NCI-H345 (cell line): ENCODE results near the gene KLHDC4.
"Not testable (repeated sequence)": the region's sequence is repeated elsewhere in the genome, so short reads cannot be mapped to it uniquely, and the experiment has no call there.

Source experiments
- DNase-seq: peaks from one replicate; lab custom pipeline; 2025; lab: John Stamatoyannopoulos, UW

KLHDC4 gene

DNA sequence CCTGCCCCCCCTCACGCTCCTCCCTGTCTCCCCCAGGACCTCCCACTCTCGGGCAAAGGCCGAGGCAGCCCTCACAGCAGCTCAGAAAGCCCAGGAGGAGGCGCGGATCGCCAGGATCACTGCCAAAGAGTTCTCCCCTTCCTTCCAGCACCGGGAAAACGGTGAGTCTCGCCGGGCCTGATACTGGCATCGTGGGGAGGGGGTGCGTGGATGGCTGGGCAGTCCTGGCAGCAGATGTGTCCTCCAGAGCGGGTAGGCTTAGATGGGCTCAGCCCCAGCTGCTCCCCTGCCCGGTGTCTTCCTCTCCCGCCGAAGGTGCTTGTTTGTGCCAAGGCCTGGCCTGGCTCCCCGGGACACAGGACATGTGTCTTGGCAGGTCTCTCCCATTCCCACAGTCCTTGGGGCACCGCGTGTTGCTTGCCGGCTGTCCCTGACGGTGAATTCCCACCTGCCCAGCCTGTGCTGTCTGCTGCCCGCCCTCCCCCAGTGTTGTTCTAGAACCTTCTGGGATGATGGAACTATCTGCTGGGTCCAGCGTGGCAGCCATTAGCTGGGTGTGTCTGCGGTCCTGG, 81.6 kb downstream of the KLHDC4 start:
- DNase-seq: no peak

DNA sequence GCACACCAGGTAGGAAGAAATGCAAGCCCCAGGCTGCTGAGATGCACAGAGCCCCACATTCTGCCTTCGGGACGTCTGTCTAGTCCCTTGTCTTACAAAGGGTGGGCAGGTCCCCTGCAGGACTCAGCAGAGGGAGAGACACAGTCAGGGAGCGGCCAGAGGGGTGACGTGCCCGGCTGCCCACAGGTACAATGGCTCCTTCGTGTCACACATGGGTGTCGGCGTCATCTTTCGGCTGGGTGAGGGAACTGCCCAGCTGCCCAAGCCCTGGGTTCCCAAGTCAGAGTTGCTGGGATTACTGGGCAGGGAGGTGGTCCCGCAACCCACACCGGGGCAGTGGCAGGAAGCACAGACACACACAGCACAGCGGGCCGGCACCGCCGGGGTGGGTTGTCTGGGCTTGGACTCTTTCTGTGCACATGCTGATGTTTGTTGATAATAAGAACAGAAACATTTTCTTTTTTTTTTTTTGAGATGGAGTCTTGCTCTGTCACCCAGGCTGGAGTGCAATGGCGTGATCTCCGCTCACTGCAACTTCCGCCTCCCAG, 82.9 kb downstream of the KLHDC4 start:
- no peak for DNase-seq

- no peak for DNase-seq
These were observed 83.7 kb downstream of the KLHDC4 start for GRCh38 chr16:87681981-87682570.

- not testable (repeated sequence) for DNase-seq
These were observed 84.7 kb downstream of the KLHDC4 start for GRCh38 chr16:87681051-87681602.

DNA sequence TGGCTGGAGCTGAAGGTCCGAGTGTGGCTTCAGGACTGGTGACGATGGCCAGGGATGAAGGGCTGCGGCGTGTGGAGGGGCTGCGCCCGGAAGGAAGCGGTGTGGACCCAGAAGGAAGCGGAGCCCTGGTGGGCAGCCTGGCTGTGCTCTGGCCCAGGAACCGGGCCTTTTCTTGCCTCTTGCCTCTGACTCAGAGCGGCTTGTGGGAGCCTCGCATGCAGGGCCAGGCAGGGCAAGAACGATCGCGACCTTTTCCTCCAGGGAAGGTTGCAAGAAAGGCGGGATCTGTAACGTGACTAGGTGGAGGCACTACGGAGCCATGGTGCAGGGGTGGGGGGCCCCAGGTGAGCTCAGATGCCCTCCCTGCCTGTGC, 85.5 kb downstream of the KLHDC4 start:
- DNase-seq: no peak

GRCh38 chr16:87679593-87680271, 86.1 kb downstream of the KLHDC4 start:
- no peak for DNase-seq

DNA sequence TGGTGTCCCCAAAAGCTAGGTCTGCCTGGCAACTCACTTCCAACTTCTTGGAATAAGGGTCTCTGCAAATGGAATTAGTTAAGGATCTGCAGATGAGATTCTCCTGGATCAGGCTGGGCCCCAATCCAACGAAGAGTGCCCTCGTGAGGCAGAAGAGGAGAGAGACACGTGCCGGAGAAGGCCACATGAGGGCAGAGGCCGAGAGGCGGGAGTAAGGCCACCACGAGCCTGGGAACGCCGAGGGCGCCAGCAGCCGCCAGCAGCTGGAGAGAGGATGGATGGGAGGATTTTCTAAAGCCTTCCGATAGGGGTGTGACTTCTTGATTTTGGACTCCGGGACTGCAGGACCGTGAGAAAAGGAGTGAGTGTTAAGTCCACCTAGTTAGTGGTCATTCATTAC, 87.2 kb downstream of the KLHDC4 start:
- DNase-seq: no peak

DNA sequence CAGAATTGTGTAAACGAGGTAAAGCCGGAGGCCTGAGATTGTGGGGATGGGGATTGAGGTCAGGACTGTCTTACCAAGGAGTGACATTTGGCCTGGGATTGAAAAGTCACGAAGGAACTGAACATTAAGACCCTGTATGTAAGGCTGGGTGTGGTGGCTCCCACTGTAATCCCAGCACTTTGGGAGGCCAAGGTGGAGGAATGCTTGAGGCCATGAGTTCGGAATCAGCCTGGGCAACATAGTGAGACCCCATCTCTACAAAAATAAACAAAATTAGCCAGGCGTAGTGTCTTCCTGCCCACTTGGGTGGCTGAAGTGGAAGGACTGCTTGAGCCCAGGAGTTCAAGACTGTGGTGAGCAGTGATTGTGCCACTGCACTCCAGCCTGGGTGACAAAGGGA, 88.0 kb downstream of the KLHDC4 start:
- no peak for DNase-seq

DNA sequence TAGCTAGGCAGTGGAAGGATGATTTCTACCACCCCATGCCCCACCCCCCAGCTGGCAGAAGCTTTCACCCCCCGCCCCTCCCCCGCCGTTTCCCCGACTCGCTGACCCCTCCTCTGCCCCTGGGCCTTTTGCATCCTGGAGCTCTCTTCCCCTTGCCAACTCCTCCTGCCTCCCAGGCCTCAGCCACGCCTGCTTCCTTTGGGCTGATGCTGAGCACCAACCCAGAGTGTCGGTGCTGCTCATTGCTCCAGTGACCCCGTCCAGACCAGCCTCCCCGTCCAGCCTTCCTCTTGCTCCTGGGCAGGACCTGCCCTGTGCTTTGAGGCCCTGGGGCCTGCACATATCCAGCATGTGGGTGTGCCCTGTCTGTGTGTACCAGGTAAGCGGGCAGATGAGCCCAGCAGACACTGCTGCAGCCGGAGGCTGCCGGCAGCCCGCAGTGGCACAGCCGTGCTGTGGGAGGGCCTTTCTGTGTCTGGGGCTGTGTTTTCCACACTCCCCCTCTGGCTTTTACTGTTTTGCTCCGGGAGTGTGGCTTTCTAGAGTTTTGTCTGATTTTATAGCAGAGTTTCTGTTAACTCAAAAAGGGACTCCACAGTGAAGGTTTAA, 90.6 kb downstream of the KLHDC4 start:
- DNase-seq: no peak

- no peak for DNase-seq
These were observed 91.4 kb downstream of the KLHDC4 start for GRCh38 chr16:87674419-87674818.

GRCh38 chr16:87671715-87672270, 94.0 kb downstream of the KLHDC4 start:
- no peak for DNase-seq

GRCh38 chr16:87671221-87671620, 94.6 kb downstream of the KLHDC4 start:
- no peak for DNase-seq

GRCh38 chr16:87669672-87670071, 96.1 kb downstream of the KLHDC4 start:
- no peak for DNase-seq

- no peak for DNase-seq
These were observed 97.8 kb downstream of the KLHDC4 start for GRCh38 chr16:87667946-87668345.

DNA sequence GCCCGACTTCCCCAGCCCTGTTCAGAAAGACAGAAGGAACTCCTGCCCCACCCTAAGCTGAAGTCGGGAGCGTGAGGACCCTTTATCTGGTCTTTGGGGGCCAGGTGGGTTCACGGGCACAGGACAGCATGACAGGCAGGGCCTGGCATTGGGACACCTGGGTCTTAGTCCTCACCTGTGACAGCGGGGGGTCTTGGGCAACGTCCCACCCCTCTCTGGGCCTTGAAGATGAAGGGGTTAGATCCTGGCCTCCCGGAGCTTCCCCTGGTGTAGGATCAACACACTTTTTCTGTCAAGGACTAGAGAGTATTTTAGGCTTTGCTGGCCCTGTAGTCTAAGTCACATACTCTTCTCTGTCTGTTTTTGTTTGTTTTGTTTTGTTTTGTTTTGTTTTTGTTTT, 98.3 kb downstream of the KLHDC4 start:
- no peak for DNase-seq

DNA sequence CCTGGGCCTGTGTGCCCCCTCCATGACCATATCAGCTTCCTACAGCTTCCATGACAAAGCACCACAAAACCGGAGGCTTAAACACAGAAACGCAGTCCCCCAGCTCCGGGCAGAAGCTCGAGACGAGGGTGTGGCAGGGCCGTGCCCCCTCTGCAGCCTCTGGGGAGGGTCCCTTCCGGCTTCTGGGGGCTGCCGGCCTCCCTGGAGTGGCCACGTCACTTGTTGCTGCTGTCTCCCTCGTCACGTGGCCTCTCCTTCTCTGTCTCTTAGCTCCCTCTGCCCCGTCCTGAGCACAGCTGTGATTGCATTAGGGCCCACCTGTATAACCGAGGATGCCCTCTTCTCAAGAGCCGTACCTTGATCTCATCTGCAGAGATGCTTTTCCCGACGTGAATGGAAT, 98.9 kb downstream of the KLHDC4 start:
- no peak for DNase-seq

DNA sequence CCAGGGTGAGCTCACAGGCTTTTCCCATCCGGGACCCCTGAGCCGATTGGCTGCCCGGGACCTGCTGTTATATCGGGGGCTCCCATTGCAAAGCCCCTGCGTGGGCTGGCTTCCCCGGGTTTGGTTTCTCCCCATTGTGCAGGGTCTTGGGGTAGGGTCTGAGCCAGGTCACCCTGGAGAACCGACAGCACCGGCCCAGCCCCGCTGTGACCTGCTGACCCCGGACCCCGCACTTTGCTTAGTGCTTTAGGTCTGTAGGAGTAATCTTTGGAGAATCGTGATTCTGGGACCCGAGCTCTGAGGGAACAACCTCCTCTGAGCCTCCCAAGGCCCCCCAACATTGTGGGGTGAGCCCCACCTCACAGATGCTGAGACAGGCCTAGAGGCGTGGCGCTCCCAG, 100.6 kb downstream of the KLHDC4 start:
- DNase-seq: no peak

DNA sequence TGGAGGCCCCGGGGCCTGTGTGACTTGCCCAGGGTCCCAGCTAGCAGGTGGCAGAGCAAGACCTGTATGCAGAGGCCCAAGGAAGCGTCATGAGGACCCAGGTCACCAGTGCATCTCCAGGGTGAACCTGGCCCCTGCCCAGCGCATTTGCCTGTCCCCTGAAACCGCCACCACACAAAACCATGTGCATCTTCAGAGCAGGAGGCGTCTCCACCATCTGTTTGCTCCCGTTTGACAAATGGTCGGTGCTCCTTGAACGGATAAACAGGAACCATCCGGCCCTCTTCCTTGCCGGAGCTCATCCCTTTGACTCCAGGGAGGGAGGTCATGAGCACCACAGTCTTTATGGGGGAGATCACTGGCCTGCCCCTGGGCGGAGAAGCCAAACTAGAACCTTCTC, 101.0 kb downstream of the KLHDC4 start:
- DNase-seq: no peak

GRCh38 chr16:87662254-87663204, 103.3 kb downstream of the KLHDC4 start:
- DNase-seq: no peak

DNA sequence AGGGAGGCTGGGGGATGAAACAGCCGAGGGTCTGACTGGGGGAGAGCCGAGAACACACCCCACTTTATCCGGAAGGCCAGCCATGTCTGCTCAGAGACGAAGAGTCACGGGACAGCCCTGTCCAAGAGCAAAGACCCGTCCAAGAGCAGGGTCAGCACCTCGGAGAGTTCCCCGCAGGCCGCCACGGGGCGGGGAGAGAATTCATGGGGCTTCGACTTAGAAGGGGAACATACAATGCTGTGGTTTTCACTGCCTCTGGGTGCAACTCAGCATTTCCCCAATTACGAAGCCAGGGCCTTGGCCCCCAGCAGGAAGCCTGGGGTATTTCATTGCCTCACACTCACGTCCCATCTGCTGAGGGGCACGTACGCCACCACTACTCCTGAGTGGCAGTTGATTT, 104.2 kb downstream of the KLHDC4 start:
- no peak for DNase-seq

- DNase-seq: no peak
These were observed 107.1 kb downstream of the KLHDC4 start for GRCh38 chr16:87658564-87659225.
